HG02798 (cell line): ENCODE data around the gene SIT1.
"Not testable (repeated sequence)": the region's sequence is repeated elsewhere in the genome, so short reads cannot be mapped to it uniquely, and the experiment has no call there.

Experiments
- ATAC-seq: cut with Tn5 transposase; IDR thresholded peaks from one replicate; pipeline ENCODE4 v1.9.1; 2021; ENCODE audit warnings: mild to moderate bottlenecking; ENCODE audit not compliant: unreplicated experiment, poor library complexity

SIT1 gene

GRCh38 chr9:35661756-35662350 lies 11.1 kb upstream of the SIT1 start:
- no peak for ATAC-seq

- no peak for ATAC-seq
Observed at GRCh38 chr9:35660966-35661415, 10.3 kb upstream of the SIT1 start.

- ATAC-seq = no peak
Observed at GRCh38 chr9:35659340-35659739, 8.6 kb upstream of the SIT1 start.

- no peak for ATAC-seq
Observed at GRCh38 chr9:35658968-35659220, 8.2 kb upstream of the SIT1 start.

GRCh38 chr9:35658137-35658967 lies 7.6 kb upstream of the SIT1 start, which contains the start of gene CCDC107:
Gene CCDC107, plus strand, starts transcription at chr9:35658292. Its CDS starts 88 bp downstream, at chr9:35658380.
- peak; percentile 75 for ATAC-seq

GRCh38 chr9:35657546-35658136 lies 6.9 kb upstream of the SIT1 start, which contains the start of gene RMRP:
Gene RMRP, minus strand, starts transcription at chr9:35658019.
- peak; percentile 90 for ATAC-seq

- no peak for ATAC-seq
Observed at GRCh38 chr9:35656831-35657545, 6.3 kb upstream of the SIT1 start.

GRCh38 chr9:35656348-35656747 lies 5.6 kb upstream of the SIT1 start:
- ATAC-seq = no peak

GRCh38 chr9:35653611-35654010 lies 2.9 kb upstream of the SIT1 start:
- ATAC-seq = no peak

GRCh38 chr9:35652829-35653209 lies 2.1 kb upstream of the SIT1 start:
- no peak for ATAC-seq

- no peak for ATAC-seq
Observed at GRCh38 chr9:35651956-35652828, 1.5 kb upstream of the SIT1 start.

- no peak for ATAC-seq
Observed at GRCh38 chr9:35649431-35650340, 1.0 kb downstream of the SIT1 start.

- ATAC-seq = peak; percentile 88
Observed at GRCh38 chr9:35646533-35647265, 4.0 kb downstream of the SIT1 start.

- ATAC-seq = no peak
Observed at GRCh38 chr9:35646153-35646532, 4.6 kb downstream of the SIT1 start.

GRCh38 chr9:35645736-35646135 lies 5.0 kb downstream of the SIT1 start:
- ATAC-seq = not testable (repeated sequence)

GRCh38 chr9:35643046-35643445 lies 7.7 kb downstream of the SIT1 start:
- no peak for ATAC-seq

- not testable (repeated sequence) for ATAC-seq
Observed at GRCh38 chr9:35641478-35641877, 9.3 kb downstream of the SIT1 start.

- ATAC-seq = not testable (repeated sequence)
Observed at GRCh38 chr9:35640431-35640830, 10.3 kb downstream of the SIT1 start.
